ENCODE results near the gene KCNIP4.
A peak's percentile ranks its signal among the peaks of the same experiment; 100 is the strongest.

KCNIP4 gene

DNA sequence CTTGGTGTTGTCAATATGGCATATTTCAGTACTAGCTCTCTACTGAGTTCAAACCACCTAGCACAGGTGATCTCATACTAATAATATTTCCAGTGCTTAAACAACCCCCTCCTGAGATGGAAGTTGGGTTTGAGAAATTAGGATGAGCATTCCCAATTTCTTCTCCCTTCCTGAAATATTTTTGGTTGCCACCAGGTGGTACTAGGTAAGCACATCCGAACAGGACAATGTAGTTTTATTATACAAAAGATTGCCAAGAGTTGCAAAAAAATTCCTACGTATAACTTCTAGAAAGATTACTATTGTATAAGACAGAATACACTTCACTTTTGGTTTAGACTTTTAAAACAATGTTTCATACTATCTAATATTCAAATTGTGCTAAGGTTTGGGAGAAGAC lies 763.8 kb downstream of the KCNIP4 start:
- no peak for DNase-seq (ENCODE audit: low spot score)

DNA sequence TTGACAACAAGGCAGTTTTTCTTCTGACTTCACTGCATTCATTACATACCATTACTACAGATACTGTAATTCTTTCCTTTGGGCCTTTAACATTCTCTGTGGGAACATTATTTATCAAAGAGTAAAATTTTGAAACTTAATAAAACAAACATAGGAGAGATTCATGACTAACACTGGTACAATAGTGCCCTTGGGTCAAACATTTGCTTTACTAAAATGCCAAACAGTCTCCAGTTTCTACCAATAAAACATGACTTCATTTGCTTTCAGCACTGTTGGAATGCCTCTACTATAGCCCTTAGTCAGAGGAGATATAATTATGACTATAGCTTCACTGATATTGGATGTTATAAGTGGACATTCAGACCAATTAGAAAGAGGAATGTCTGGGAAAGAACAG lies 766.9 kb downstream of the KCNIP4 start:
- DNase-seq (ENCODE audit: low spot score), result no peak

DNA sequence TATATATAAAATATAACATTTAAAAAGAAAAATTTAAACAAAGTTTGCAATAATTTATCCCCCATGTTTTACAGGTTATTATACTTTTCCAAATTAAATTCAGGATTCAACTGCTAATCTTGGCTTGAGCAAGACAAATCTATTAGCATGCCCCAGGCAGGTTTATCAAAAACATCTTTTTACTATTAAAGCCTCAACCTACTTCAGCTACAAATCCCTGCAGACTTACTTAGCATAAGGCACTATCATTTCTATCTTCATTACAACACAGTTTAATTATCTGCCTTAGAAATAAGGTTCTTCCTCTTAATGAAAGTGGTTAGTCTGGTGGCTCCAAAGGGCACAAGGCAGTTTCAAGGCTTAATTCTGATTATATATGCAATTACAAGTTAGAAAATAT lies 770.7 kb downstream of the KCNIP4 start:
- no peak for DNase-seq (ENCODE audit: low spot score)

DNA sequence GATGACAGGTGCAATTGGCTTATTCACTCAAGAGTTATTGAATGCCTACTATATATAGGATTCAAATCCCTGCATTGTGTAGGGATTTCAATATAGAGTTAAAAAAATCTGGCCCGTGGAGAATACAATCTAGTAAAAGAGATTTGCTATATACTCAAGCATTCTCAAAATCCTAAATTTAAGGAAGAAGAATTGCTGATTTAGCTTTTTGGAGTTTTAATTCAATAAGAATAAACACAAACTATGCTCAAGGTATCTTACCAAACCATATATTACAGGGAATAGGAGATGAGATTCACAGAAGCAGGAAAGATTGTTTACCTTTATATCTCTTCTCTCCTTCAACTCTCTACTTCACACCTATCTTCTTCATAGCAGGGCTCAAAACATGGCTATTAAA lies 771.5 kb downstream of the KCNIP4 start:
- no peak for DNase-seq (ENCODE audit: low spot score)

DNA sequence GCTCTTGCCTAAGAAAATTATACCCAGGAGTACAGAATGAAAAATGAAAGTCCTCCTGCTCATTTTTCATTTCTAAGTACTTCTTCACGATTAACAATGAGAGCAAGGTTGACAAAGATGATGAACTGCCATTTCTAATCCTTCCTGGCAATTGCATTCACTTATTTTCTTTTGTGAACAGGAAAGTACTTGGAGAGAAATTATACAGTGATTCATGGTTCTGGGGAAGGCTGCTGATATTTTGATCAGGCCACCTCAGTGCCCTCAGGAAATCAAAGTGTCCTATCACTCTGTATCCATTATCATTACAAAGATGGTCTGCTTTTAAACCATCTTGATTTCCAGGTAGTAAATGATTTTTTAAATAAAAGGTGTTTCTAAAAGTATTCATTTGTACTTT lies 780.9 kb downstream of the KCNIP4 start:
- DNase-seq (ENCODE audit: low spot score), result no peak

DNA sequence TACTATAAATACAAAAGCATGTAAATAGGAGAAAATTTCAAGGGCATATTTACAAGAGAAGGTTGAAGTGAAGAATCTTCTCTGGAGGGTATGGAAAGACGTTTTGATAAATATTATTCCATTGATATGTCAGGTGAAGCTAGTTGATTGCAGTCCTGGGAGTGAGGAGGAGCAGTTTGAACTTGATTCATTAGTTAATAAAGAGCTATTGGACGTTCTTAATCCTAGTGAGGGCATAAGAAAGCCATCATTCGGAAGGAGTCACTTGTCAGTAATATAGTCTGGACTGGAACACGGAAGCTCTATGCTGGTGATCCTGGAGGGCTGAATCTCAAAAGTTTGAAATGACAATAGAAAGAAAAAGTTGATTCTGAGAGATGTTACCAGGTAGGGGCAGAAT lies 793.2 kb downstream of the KCNIP4 start:
- no peak for DNase-seq (ENCODE audit: low spot score)

DNA sequence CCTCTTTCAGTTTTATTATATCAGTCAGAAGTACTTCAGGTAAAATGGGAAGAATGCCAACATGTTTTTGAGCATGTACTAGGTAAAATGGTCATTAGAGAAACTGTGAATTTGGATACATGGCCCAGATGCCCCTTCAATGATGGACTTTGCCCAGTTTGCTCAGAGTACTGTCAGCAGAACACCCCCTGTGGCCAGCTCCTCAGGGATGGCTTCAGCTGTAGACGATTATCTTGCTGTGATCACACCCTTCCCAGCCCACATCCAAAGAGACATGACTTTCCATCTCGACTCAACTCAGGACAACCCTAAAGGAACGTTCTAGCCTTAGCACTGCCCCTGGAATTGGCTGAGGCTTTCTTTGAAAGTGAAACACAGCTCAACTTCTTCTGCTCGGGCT lies 809.2 kb downstream of the KCNIP4 start:
- no peak for DNase-seq (ENCODE audit: low spot score)

DNA sequence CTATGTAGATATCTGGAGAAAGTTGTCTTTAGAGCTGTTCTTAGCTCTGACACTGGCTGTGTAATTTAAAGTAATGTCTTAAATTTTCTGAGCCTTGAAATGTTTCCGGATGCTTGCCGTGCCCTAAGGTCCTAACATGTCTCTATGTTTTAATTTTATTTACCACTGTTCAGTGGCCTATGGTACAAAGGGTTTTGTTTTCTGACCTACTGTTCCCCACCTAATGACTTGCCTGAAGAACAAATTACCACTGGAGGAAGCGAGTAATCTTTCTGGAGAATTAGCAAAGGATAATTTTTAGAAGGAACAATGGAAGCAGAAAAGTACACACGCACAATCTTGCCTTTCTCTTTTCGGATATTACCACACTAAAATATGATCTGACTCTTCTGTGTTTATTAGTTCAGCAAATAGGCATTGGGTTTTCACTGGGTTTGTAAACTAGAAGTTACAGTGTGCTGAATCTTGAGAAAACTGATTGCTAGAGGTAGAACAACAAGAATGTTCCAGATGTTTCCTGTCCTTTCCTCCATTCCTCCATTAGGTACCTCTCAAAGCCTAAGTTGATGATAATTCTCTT lies 812.4 kb downstream of the KCNIP4 start:
- DNase-seq (ENCODE audit: low spot score), result no peak

DNA sequence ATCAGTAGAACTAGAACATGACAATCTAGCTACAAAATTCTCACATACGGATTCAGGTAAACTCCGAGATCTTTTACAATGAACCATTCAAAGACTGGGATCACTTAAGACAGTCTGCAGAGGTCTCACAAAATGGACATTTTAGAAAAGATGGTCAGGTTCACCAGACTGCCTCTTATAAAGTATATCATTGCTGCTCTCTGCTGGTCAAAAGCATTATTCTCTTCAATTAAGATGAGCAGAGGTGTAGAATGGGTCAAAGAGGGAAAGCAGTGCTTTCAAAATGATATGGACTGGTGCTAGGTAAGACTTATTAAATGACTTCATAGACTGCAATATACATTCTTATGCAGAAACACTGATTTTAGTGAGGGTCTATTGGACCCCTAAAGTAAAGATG lies 813.6 kb downstream of the KCNIP4 start:
- DNase-seq (ENCODE audit: low spot score), result peak; percentile 2

DNA sequence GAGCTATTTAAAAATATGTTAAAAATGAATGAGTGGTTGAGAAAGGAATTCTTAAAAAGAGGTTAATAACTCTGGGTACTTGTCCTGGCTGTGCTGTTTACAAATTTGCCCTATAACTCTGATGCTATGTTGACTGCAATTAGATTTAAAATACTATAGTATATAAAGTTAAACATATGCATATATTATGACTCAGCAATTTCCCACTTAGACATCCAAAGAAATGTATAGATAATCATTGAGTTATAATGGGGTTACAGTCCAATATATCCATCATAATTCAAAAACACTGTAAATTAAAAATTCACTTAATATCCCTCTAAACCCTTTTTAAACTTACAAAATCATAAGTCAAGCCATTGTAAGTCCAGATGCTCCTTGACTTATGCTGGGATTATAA lies 818.0 kb downstream of the KCNIP4 start:
- DNase-seq (ENCODE audit: low spot score), result no peak

DNA sequence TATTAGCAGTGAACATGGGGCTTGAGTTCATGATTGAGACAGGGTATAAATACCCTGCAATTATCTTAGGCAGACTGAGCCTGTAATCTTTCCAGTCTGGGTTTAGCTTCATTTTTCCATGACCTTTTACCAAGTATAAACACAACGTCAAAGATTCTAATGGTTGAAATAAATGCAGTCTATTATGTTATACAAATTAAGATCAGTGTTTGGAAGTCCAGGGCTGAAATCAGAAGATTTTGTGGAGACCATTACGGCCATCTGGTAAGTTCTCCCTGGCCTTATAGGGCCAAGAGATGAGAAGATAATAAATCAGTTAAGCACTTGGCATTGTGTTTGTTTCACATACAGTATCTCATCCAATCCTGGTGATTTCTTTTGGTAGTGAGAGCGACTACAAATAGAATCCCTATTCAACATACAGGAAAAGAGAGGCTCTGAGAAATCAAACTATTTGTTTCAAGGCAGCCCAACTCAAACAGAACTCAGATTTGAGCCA lies 822.5 kb downstream of the KCNIP4 start:
- DNase-seq (ENCODE audit: low spot score), result no peak

DNA sequence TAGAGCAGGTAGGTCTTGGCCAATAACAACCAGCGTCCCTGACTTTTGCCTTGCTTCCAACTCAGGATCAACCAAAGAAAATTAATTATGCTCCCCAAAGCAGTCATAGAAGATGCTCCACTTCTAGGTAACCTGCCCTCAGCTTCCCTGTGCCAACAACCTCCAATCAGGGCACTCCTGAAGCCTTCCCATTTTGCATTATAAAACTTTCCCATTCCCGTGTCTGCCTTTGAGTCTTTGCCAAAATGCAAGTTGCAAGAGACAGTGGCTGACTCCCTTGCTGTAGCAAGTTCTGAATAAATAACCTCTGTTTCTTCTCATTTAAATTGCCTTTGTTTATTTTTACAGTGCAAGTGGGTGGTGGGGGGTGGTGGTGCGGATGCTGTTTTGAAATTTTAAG lies 830.3 kb downstream of the KCNIP4 start:
- no peak for DNase-seq (ENCODE audit: low spot score)

DNA sequence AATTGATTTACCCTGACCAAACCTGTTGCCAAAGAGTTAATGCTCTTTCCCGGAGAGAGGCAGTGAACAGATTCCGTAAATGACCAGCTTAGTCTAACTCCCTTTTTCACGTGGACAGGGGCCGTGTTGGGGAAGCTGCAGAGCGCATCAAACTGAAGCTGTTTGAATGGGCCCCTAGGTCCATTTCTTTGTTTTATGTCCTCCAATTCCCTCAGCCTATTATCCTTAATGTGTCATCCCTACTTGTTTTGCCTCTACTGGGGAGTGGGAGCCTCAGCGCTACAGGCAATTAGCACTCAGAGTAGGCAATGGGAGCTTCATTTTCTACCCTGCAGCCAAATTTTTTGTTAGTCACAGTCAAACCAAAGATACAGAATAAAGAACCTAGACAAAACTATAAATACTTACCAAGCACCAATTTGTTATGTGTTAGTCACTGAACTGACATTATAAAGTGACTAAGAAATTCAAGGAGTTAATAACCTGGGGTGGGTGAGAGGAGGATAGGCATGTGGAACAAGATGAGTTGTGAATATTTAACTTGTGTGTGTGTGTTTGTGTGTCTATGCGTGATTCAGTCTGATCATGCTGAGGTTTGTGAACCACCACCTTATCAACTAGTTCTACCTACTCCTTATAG lies 830.9 kb downstream of the KCNIP4 start:
- DNase-seq (ENCODE audit: low spot score), result no peak

DNA sequence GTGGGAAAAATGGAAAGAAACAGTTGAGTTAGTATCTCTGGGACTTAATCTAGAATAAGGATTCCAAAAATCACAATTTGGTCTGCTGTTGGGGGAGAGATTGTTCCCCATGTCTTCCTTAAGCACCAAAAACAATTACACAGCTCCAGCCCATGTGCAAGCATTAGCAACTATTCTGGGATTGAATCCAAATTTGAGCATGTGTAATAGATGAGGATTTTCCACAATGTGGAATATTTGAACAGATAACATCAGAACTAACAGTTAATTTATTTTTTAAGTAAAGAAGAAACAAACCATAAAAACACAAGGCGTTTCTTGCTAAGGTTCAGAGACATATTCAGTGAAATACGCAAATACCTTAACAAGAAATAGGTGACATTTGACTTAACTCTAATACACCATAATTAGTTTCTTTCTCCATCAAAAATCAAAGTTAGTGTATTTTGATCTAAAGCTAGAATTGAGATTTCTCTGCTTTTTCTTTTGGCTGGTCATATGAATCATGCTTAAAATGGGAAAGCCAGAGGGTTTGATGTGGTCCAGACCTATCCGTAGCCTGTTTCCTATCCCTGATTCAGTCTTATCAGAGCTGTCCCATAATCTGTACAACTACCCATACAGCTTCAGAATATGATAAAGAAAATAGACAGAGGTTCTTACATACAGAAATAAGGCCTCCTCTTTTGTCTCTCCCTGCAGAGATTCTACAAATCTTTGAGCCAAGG lies 834.9 kb downstream of the KCNIP4 start:
- DNase-seq (ENCODE audit: low spot score), result no peak

DNA sequence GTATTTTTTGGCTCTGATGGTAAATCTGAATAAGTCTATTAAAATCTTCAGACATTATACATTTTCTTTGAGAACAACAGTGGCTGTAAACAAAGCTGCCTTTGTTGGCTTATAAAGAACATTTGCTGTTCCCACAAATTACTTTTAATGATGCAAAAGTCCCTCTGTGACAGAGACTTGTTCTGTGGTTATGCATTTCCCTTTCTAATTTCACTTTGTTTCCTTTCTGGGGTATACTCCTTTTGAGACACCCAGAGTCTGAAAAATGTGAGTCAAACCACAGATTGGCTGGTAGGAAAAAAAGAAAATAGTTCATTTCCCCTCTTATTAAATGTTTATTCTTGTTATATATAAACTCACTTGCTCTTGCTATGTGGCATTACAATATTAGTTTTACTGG lies 845.9 kb downstream of the KCNIP4 start:
- DNase-seq (ENCODE audit: low spot score), result no peak

DNA sequence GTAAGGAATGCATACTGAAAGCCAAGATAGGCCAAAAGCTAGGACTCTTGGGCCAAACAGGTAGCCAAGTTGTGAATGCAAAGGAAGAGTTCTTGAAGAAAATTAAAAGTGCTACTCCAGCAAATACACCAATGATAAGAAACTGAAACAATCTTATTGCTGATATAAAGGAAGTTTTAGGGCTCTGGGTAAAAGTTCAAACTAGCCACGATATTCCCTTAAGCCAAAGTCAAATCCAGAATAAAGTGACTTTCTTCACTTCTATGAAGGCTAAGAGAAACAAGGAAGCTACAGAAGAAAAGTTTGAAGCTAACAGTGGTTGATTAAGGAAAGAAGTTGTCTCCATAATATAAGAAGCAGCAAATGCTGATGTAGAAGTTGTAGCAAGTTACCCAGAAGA lies 850.7 kb downstream of the KCNIP4 start:
- no peak for DNase-seq (ENCODE audit: low spot score)

DNA sequence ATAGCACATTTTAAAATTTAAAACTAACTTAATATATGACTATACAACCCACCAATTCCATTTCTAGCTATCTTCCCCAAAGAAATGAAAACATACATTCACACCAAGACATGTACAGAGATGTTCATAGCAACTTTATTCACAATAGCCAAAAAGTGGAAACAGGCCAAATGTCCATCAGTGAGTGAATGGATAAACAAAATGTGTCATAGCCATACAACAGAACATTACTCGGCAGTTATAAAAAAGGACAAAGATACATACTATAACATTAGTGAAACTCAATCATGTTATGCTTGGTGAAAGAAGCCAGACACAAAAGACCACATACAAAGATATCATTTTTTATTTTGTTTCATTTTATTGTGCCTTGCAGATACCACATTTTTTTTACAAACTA lies 851.5 kb downstream of the KCNIP4 start:
- no peak for DNase-seq (ENCODE audit: low spot score)

DNA sequence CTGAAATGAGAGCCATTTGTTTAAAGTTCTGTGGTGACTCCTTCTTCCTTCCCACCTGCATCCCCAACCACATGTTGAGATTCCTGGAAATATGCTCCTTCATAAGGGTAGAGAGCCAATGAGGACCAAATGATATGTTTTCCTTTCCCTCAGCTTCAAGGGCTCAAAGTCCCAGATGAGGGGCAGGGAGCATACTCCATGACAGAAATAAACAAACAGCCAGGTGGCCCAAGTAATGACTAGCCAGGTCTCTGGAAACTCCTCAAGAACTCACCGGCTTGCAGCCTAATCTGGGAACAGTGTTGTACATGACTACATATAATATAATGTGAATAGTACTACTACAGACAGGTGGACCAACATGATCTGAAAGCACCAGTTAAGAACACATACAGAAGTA lies 856.0 kb downstream of the KCNIP4 start:
- DNase-seq (ENCODE audit: low spot score), result no peak

DNA sequence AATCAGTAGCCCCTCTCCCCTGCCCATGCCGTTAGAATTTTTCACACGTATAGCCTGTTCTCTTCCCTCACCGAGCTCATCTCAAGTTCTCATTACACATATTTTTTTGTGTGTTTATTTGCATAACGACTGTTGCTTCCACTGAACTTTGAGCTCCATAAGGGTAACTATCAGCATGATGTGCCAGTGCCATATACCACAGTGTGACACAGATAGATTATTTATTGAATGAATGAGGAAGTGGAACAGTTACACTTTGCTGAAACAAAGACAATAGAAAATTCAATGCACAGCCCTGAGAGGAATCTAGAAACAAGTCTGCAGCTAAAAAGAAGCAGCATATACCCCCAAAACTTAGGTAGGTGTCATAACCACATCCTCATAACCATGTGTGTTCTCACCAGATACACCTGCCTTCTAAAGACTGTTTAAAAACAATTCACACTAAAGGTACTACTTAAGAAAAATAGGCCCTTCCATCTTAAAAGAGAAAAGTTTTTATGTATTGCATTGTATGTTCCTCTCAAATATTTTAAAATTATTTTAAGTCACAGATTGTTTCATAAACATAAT lies 858.4 kb downstream of the KCNIP4 start:
- no peak for DNase-seq (ENCODE audit: low spot score)

DNA sequence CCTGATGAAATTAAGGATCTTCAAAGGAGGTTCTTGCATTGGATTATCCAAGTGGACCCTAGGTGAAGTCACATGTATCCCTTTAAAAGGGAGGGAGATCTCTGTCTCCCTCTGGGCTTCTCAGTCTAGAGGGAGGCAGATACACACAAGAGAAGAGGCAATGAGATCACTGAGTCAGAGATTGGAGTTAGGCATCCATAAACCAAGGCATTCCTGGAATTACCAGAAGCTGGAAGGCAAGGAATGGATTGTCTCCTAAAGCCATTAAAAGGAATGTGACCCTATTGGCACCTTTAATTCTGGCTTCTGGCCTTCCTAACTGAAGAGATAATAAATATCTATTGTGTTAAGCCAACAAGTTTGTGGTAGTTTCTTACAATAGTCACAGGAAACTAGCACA lies 865.2 kb downstream of the KCNIP4 start:
- no peak for DNase-seq (ENCODE audit: low spot score)

DNA sequence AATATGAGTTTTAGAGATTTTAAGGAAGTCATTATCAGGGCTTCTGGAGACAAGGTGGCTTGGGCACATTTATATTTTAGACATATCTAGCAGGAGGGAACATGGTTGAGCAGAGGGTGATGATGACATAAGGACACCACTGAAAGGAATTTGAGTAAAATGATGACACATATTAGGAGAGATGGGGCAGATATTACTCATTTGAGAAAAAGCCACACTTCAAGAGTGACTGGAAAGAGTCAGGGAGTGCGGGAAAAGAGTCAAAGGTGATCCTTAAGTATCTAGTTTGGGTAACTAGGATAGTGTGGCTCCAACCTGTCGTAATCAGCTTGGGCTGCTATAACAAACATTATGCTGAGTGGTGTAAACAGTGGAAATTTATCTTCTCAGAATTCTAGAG lies 870.6 kb downstream of the KCNIP4 start:
- no peak for DNase-seq (ENCODE audit: low spot score)

DNA sequence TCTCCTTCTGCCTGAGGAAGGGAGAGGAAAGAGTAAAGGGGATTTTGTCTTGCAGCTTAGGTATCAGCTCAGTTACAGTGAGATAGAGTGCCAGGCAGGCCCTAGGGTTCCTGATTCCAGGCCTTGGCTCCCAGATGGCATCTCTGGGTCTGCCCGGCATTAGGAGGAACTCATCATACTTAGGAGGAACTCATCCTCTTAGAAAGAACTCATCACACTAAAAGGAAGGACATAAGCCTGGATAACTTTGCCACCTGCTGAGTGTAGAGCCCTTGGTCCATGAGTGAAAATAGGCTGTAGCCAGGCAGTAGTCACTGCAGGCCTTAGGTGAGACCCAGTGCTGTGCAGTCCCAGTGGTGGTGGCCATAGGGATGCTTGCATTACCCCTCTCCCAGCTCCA lies 881.2 kb downstream of the KCNIP4 start:
- DNase-seq (ENCODE audit: low spot score), result no peak

DNA sequence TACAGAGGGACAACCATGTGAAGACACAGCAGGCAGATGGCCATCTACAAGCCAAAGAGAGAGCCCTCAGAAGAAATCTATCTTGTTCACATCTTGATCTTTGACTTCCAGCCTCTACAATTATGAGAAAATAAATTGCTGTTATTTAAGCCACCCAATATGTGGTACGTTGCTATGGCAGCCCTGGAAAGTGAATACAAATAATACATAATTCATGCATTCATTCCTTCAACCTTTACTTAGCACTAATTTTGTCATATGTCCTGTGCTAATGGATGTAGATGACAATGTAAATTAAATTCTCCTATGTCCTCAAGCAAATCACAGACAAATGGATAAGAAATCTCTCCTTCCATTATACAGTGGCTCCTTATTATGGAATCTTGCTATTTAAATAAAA lies 886.7 kb downstream of the KCNIP4 start:
- no peak for DNase-seq (ENCODE audit: low spot score)
